ENCODE data around the gene SLC16A3. TPM values are rescaled to one million over a fixed set of nuclear protein-coding genes. Genes with fewer than 3 reads are reported as not detected.

Gene SLC16A3
- total RNA-seq, 1 donor from 2014 or later = 15.6 TPM

GRCh38 chr17:82273327-82274133, 44.7 kb downstream of the SLC16A3 start, which contains the start of gene CSNK1D:
Gene CSNK1D (minus strand): TSS chr17:82273700. CDS start chr17:82273381, 319 bp downstream.
- Mint-ChIP-seq H3K4me3 (ENCODE audit: unreplicated experiment) (peak within 1 kb of the TSS; percentile 100), H3K9me3 (ENCODE audit: unreplicated experiment) (peaks cover 12% of the 10 kb centered on the region), H3K27me3 (ENCODE audit: unreplicated experiment) (peaks cover 5% of the 10 kb centered on the region), H3K4me1 (ENCODE audit: low read depth, unreplicated experiment) (peaks cover 29% of the 10 kb centered on the region), H3K36me3 (ENCODE audit: unreplicated experiment) (peaks cover 5% of the 10 kb centered on the region), H3K27ac (ENCODE audit: unreplicated experiment) (peak within 1 kb of the TSS; percentile 99)
- TF ChIP-seq CTCF (IDR thresholded peaks at IDR 0.05; ENCODE audit: partially characterized antibody, unreplicated experiment) = no peak
- peak; percentile 96 for DNase-seq

- Mint-ChIP-seq H3K27me3 (ENCODE audit: unreplicated experiment) (peaks cover 5% of the 10 kb centered on the region), H3K4me3 (ENCODE audit: unreplicated experiment) (peak overlapping the region; percentile 78), H3K36me3 (ENCODE audit: unreplicated experiment) (peaks cover 5% of the 10 kb centered on the region), H3K27ac (ENCODE audit: unreplicated experiment) (no peak overlapping the region), H3K4me1 (ENCODE audit: low read depth, unreplicated experiment) (peaks cover 26% of the 10 kb centered on the region), H3K9me3 (ENCODE audit: unreplicated experiment) (peaks cover 12% of the 10 kb centered on the region)
- DNase-seq = no peak
- TF ChIP-seq CTCF (IDR thresholded peaks at IDR 0.05; ENCODE audit: partially characterized antibody, unreplicated experiment) = no peak
Observed at GRCh38 chr17:82274134-82275020, 45.5 kb downstream of the SLC16A3 start.

GRCh38 chr17:82275326-82275725, 46.5 kb downstream of the SLC16A3 start:
- TF ChIP-seq CTCF (IDR thresholded peaks at IDR 0.05; ENCODE audit: partially characterized antibody, unreplicated experiment) = no peak
- H3K4me3 Mint-ChIP-seq (ENCODE audit: unreplicated experiment) = peak overlapping the region; percentile 60
- peaks cover 5% of the 10 kb centered on the region for H3K27me3 Mint-ChIP-seq (ENCODE audit: unreplicated experiment)
- peaks cover 17% of the 10 kb centered on the region for H3K4me1 Mint-ChIP-seq (ENCODE audit: low read depth, unreplicated experiment)
- peaks cover 5% of the 10 kb centered on the region for H3K36me3 Mint-ChIP-seq (ENCODE audit: unreplicated experiment)
- DNase-seq = no peak
- peaks cover 11% of the 10 kb centered on the region for H3K9me3 Mint-ChIP-seq (ENCODE audit: unreplicated experiment)
- H3K27ac Mint-ChIP-seq (ENCODE audit: unreplicated experiment) = peak overlapping the region; percentile 38

- Mint-ChIP-seq H3K36me3 (ENCODE audit: unreplicated experiment) (peaks cover 5% of the 10 kb centered on the region), H3K4me3 (ENCODE audit: unreplicated experiment) (peak overlapping the region; percentile 46), H3K4me1 (ENCODE audit: low read depth, unreplicated experiment) (peaks cover 13% of the 10 kb centered on the region), H3K27ac (ENCODE audit: unreplicated experiment) (no peak overlapping the region), H3K27me3 (ENCODE audit: unreplicated experiment) (peaks cover 6% of the 10 kb centered on the region), H3K9me3 (ENCODE audit: unreplicated experiment) (peaks cover 13% of the 10 kb centered on the region)
- TF ChIP-seq CTCF (IDR thresholded peaks at IDR 0.05; ENCODE audit: partially characterized antibody, unreplicated experiment) = no peak
- DNase-seq = no peak
Observed at GRCh38 chr17:82276938-82277337, 48.1 kb downstream of the SLC16A3 start.

Measured in glutamatergic neuron (in vitro differentiated cells).